Suprapubic skin (tissue), 4 donors: ENCODE measurements around the gene MYBPHL. TPM values are rescaled to one million over a fixed set of nuclear protein-coding genes. Genes with fewer than 3 reads are reported as not detected.

Source experiments
- DNase-seq, 2 donors: peaks; one replicate each; pipeline ENCODE4 v3.0.0-alpha.2; 2019; ENCODE audit warnings: low spot score in 2 of 2
- H3K27ac ChIP-seq: fragments of 200-600 bp; sonication (generic); one replicate; pipeline ENCODE4 v1.5.1; 2019
- H3K27me3 ChIP-seq: fragments of 200-600 bp; sonication (generic); one replicate; pipeline ENCODE4 v1.5.1; 2019
- H3K36me3 ChIP-seq: fragments of 200-600 bp; sonication (generic); one replicate; pipeline ENCODE4 v1.5.1; 2019
- H3K4me1 ChIP-seq: fragments of 200-600 bp; sonication (generic); one replicate; pipeline ENCODE4 v1.5.1; 2019
- H3K4me3 ChIP-seq: fragments of 200-600 bp; sonication (generic); one replicate; pipeline ENCODE4 v1.5.1; 2019; ENCODE audit warnings: mild to moderate bottlenecking
- H3K9me3 ChIP-seq: fragments of 200-600 bp; sonication (generic); one replicate; pipeline ENCODE4 v1.5.1; 2019
- EP300 ChIP-seq: sonication (generic); formaldehyde crosslinking; IDR thresholded peaks from one replicate; pipeline ENCODE4 v1.6.1; 2017; ENCODE audit warnings: antibody characterized with exemption
- POLR2A ChIP-seq, 2 donors: fragments of 450-650 bp; IDR thresholded peaks; one replicate each; pipeline ENCODE4 v1.6.1; 2017; ENCODE audit warnings: antibody characterized with exemption in 2 of 2, mild to moderate bottlenecking in 2 of 2, moderate library complexity in 2 of 2
- POLR2AphosphoS5 ChIP-seq, 3 donors: sonication (generic); formaldehyde crosslinking; IDR thresholded peaks; one replicate each; pipeline ENCODE4 v1.6.1; 2017; ENCODE audit warnings: antibody characterized with exemption in 3 of 3
- WGBS: methylation state at CpG from one replicate; pipeline ENCODE4 v1.1.5; 2018; 5-methylcytosine and 5-hydroxymethylcytosine counted together
- total RNA-seq, 4 donors: library from RNA; depleted of rRNA; stranded (reverse); fragments of >200 nt; gene quantifications; one replicate each; pipeline ENCODE4 v1.1.0, GENCODE V29; 2016
- TF ChIP-seq, protein P1 (sequence below), 2 donors: fragments of 200-600 bp in 1 of 2; fragments of 450-650 bp in 1 of 2; sonication (generic) in 1 of 2; IDR thresholded peaks; one replicate each; pipeline ENCODE4 v1.5.1; 2016 to 2019; ENCODE audit warnings: antibody characterized with exemption in 2 of 2, mild to moderate bottlenecking in 1 of 2, moderate library complexity in 1 of 2

The MYBPHL gene
- total RNA-seq, 4 donors from 2014 or later: not detected

DNA sequence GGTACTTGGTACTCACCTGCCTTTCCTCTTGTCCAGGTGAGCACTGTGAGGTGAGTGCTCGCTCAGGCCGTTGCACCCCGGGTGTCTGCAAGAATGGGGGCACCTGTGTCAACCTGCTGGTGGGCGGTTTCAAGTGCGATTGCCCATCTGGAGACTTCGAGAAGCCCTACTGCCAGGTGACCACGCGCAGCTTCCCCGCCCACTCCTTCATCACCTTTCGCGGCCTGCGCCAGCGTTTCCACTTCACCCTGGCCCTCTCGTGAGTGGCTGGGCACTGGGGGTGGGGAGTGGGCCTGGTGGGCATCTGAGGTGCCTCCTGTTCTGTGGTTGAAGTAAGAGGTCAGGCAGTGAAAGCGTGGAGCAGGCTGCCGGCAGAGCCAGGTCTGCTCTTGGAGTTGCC lies 45.8 kb downstream of the MYBPHL start:
- H3K27ac ChIP-seq: no peak overlapping the region
- no peak overlapping the region for H3K4me3 ChIP-seq
- no peak for DNase-seq
- H3K27me3 ChIP-seq: no peaks in the 10 kb centered on the region
- H3K36me3 ChIP-seq: peaks cover 31% of the 10 kb centered on the region
- WGBS: 95% methylated on average over 15 of the region's 16 CpGs
- no peaks in the 10 kb centered on the region for H3K9me3 ChIP-seq
- H3K4me1 ChIP-seq: peaks cover 40% of the 10 kb centered on the region
- TF ChIP-seq POLR2A (IDR thresholded peaks at IDR 0.05) (no peak), EP300 (no peak), POLR2AphosphoS5 (IDR thresholded peaks at IDR 0.05) (no peak)
- TF ChIP-seq, protein P1, sequence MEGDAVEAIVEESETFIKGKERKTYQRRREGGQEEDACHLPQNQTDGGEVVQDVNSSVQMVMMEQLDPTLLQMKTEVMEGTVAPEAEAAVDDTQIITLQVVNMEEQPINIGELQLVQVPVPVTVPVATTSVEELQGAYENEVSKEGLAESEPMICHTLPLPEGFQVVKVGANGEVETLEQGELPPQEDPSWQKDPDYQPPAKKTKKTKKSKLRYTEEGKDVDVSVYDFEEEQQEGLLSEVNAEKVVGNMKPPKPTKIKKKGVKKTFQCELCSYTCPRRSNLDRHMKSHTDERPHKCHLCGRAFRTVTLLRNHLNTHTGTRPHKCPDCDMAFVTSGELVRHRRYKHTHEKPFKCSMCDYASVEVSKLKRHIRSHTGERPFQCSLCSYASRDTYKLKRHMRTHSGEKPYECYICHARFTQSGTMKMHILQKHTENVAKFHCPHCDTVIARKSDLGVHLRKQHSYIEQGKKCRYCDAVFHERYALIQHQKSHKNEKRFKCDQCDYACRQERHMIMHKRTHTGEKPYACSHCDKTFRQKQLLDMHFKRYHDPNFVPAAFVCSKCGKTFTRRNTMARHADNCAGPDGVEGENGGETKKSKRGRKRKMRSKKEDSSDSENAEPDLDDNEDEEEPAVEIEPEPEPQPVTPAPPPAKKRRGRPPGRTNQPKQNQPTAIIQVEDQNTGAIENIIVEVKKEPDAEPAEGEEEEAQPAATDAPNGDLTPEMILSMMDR (IDR thresholded peaks at IDR 0.05): no peak

DNA sequence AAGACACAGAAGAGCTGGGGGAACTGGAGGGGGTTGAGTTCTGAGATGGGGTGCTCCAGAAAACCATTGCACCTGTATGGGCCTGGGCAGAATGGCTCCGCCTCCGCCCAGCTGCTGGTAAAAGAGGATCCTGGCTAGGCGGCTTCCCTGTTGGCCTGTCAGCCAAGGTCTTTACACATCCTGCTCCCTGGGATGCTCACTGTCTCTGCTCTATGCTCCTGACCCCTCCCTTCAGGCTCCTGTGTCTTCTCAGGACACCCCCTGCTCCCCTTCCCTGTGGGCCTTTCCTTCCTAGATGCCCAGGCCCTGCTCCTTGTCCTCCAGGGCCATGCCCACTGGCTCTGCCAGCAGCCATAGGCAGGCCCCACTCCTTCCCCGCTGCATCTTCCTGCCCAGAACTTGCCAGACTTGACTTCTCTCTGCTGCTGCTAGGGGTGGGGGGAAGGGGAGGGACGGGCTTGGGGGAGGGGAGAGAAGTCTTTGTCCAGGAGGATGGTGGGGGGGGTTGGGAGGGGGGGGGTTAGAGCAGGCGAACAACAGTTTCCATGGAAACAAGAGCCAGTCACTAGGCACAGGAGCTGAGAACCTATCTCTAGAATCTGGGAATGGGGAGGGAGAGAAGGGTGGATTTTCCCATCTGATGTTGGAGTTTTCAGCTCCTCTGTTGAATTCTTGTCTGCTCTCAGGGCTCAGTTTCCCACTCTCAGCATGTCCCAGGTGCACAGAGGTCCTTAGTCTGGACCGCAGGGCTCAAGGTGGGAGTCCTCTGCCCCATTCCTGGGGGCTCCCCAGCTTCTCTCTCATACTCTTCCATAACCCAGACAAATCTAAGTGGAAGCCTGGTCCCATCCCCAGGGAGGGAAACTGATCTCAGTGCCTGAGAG lies 46.9 kb downstream of the MYBPHL start:
- Histone ChIP-seq H3K9me3 (no peaks in the 10 kb centered on the region), H3K4me1 (peaks cover 51% of the 10 kb centered on the region), H3K4me3 (no peak overlapping the region), H3K36me3 (peaks cover 22% of the 10 kb centered on the region), H3K27me3 (no peaks in the 10 kb centered on the region), H3K27ac (no peak overlapping the region)
- WGBS: 73% methylated on average over 3 of the region's 7 CpGs
- DNase-seq: no peak
- TF ChIP-seq POLR2A (IDR thresholded peaks at IDR 0.05): no peak
- no peak for TF ChIP-seq POLR2AphosphoS5 (IDR thresholded peaks at IDR 0.05)
- TF ChIP-seq EP300: no peak
- TF ChIP-seq, protein P1 (IDR thresholded peaks at IDR 0.05): no peak

DNA sequence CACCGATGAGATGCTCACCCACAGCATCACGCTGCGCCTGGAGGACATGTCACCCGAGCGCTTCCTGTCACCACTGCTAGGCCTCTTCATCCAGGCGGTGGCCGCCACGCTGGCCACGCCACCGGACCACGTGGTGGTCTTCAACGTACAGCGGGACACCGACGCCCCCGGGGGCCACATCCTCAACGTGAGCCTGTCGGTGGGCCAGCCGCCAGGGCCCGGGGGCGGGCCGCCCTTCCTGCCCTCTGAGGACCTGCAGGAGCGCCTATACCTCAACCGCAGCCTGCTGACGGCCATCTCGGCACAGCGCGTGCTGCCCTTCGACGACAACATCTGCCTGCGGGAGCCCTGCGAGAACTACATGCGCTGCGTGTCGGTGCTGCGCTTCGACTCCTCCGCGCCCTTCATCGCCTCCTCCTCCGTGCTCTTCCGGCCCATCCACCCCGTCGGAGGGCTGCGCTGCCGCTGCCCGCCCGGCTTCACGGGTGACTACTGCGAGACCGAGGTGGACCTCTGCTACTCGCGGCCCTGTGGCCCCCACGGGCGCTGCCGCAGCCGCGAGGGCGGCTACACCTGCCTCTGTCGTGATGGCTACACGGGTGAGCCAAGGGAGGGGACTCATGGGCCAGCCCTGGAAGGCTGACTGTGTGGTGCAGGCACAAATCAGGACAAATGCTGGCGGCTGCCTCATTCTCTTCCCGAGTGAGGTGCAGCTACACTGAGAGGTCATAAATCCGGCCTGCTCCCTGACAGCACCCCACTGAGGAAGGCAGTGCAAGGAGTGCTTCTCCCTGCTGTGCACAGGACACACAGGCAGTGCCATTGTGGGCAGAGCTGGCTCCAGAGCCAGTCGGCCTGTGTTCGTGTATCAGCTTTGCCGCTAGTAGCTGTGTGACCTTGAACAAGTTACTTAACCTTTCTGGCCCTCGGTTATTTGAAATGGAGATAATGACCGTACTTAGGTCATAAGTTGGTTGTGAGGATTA lies 48.0 kb downstream of the MYBPHL start:
- 94% methylated on average over 41 of the region's 69 CpGs for WGBS
- Histone ChIP-seq H3K4me1 (peaks cover 57% of the 10 kb centered on the region), H3K27ac (no peak overlapping the region), H3K36me3 (peaks cover 19% of the 10 kb centered on the region), H3K4me3 (no peak overlapping the region), H3K27me3 (no peaks in the 10 kb centered on the region), H3K9me3 (no peaks in the 10 kb centered on the region)
- no peak for TF ChIP-seq POLR2A (IDR thresholded peaks at IDR 0.05)
- TF ChIP-seq EP300: no peak
- TF ChIP-seq, protein P1 (IDR thresholded peaks at IDR 0.05): no peak
- TF ChIP-seq POLR2AphosphoS5 (IDR thresholded peaks at IDR 0.05): no peak
- no peak for DNase-seq

DNA sequence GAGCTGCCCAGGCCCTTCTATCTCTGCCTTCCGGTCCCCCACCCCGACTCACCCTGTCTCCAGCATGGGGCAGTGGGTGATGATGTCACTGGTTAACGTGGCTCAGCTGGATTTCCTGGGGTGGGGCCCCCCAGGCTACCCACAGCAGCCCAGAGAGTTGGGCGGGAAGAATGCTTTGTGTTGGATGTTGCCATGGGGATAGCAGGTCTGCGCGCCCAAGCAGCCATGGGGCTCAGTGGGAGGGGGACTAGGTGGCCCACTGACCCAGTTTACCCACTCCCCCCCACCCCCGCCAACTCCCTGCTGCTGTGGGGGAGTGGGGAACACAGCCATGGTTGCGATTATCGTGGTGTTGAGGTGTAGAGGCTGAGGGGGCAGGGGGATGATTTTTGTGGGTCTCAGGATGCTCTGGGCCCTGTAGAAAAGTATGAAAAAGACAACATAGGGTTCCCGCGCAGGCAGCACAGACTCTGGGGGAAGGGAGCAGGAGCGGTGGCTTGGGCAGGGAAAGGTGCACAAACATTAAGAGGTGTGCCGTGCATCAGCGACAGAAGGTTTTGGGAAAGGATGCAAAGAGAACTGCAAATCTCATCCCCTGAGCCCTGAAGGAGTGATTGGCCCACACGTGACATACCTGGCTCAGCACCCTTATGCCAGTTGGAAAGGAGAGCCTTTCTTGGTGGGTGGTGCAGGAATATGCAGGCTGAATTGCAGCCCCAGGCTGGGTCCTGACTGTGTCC lies 49.0 kb downstream of the MYBPHL start:
- no peak for DNase-seq
- Histone ChIP-seq H3K27ac (peak overlapping the region; percentile 11), H3K4me1 (peaks cover 58% of the 10 kb centered on the region), H3K4me3 (no peak overlapping the region), H3K36me3 (peaks cover 19% of the 10 kb centered on the region), H3K9me3 (no peaks in the 10 kb centered on the region), H3K27me3 (no peaks in the 10 kb centered on the region)
- WGBS: 57% methylated on average over 12 of the region's 15 CpGs
- TF ChIP-seq POLR2AphosphoS5 (IDR thresholded peaks at IDR 0.05) (no peak), POLR2A (IDR thresholded peaks at IDR 0.05) (no peak)
- TF ChIP-seq, protein P1 (IDR thresholded peaks at IDR 0.05): no peak
